K562 (cell line): ENCODE results near the gene ULK1. TPM values are rescaled to one million over a fixed set of nuclear protein-coding genes. Genes with fewer than 3 reads are reported as not detected.

ENCODE experiments used
- CBX8 ChIP-seq: fragments of 200-600 bp; sonication (generic); IDR thresholded peaks from 2 replicates; pipeline ENCODE4 v1.6.1; 2012; ENCODE audit warnings: borderline replicate concordance, mixed run types, low read depth, mild to moderate bottlenecking, moderate library complexity, mixed read lengths, low read length, control low read depth, inconsistent platforms; ENCODE audit not compliant: poor library complexity, severe bottlenecking; ENCODE audit errors: extremely low read depth
- CHCHD3 ChIP-seq: fragments of 250-450 bp; sonication (Bioruptor Pico); IDR thresholded peaks from 2 replicates; pipeline ENCODE4 v2.1.2; 2022; ENCODE audit warnings: mild to moderate bottlenecking
- COPS2 ChIP-seq: fragments of 450-650 bp; conservative IDR thresholded peaks from 2 replicates; pipeline ENCODE4 v1.6.1; 2016; ENCODE audit warnings: mild to moderate bottlenecking, moderate library complexity
- ESRRB ChIP-seq: fragments of 250-450 bp; sonication (Bioruptor Pico); IDR thresholded peaks from 2 replicates; pipeline ENCODE4 v1.5.0; 2020; ENCODE audit warnings: mild to moderate bottlenecking, moderate library complexity, borderline replicate concordance
- NCOA6 ChIP-seq: fragments of 450-650 bp; IDR thresholded peaks from 2 replicates; pipeline ENCODE4 v1.6.1; 2017; ENCODE audit warnings: mild to moderate bottlenecking
- PHF8 ChIP-seq: fragments of 200-600 bp; sonication (generic); IDR thresholded peaks from 2 replicates; pipeline ENCODE4 v1.6.1; 2012; ENCODE audit warnings: mixed run types, mild to moderate bottlenecking, inconsistent platforms, low read length, moderate library complexity, borderline replicate concordance
- RBBP5 ChIP-seq: fragments of 200-600 bp; sonication (generic); IDR thresholded peaks from 2 replicates; pipeline ENCODE4 v1.6.1; 2012; ENCODE audit warnings: borderline replicate concordance, mild to moderate bottlenecking, low read length, control low read depth, inconsistent platforms; ENCODE audit not compliant: insufficient read depth, poor library complexity, severe bottlenecking
- SRF ChIP-seq, 2 experiments: fragments of 250-450, 450-650 bp in 1 of 2; sonication (Bioruptor Pico) in 1 of 2; sonication (generic) in 1 of 2; formaldehyde crosslinking; IDR thresholded peaks; 2 replicates each; pipeline versions ENCODE4 v1.5.0 to v1.5.1; 2020 to 2022; ENCODE audit warnings: mild to moderate bottlenecking in 1 of 2, missing genetic modification reagents in 1 of 2
- TOE1 ChIP-seq, 2 experiments: fragments of 450-650 bp in 1 of 2; sonication (generic) in 1 of 2; formaldehyde crosslinking in 1 of 2; IDR thresholded peaks; 2 replicates each; pipeline versions ENCODE4 v1.7.1 to v1.8.0; 2016 to 2022; ENCODE audit warnings: borderline replicate concordance in 2 of 2, mild to moderate bottlenecking in 2 of 2, antibody characterized with exemption in 1 of 2, inconsistent platforms in 1 of 2, low read depth in 1 of 2, missing genetic modification reagents in 1 of 2, moderate library complexity in 1 of 2
- ZNF12 ChIP-seq: sonication (generic); formaldehyde crosslinking; IDR thresholded peaks from 2 replicates; pipeline ENCODE4 v1.4.0; 2020; ENCODE audit warnings: mild to moderate bottlenecking, missing genetic modification reagents
- ZNF121 ChIP-seq: sonication (generic); formaldehyde crosslinking; conservative IDR thresholded peaks from 2 replicates; pipeline ENCODE4 v1.8.0; 2022; ENCODE audit warnings: missing genetic modification reagents
- ZNF766 ChIP-seq: fragments of 200-800 bp; sonication (Bioruptor generic); conservative IDR thresholded peaks from 2 replicates; pipeline ENCODE4 v1.6.1; 2016; ENCODE audit warnings: missing genetic modification characterization, missing compliant biosample characterization
- polyA plus RNA-seq, 8 experiments: library from polyadenylated mRNA; depleted of rRNA in 4 of 8; stranded (reverse) in 5 of 8; unstranded in 3 of 8; fragments of >200 nt; fragmentation: Nextera tagmentation in 2 of 8; fragmentation: Illumina TruSeq in 1 of 8; extraction: Ambion mirVana in 2 of 8; extraction: Trizol in 1 of 8; gene quantifications; 2 replicates each; pipeline versions ENCODE4 v1.2.1 to v1.2.3, GENCODE V29; 2011 to 2014; ENCODE audit warnings: inconsistent platforms in 1 of 8, missing spikeins in 1 of 8
- total RNA-seq, 7 experiments: library from RNA; depleted of rRNA in 6 of 7; stranded (reverse); fragments of >200 nt in 6 of 7; fragmentation: Illumina TruSeq in 2 of 7; extraction: Trizol in 2 of 7; gene quantifications; 2 replicates each; pipeline versions ENCODE4 v1.2.1 to v1.2.3, GENCODE V29; 2011 to 2021; ENCODE audit warnings: low replicate concordance in 1 of 7
- TF ChIP-seq, protein P1 (sequence below): fragments of 250-450 bp; sonication (Bioruptor Pico); IDR thresholded peaks from 2 replicates; pipeline ENCODE4 v1.8.0; 2021; ENCODE audit warnings: moderate library complexity, mild to moderate bottlenecking, inconsistent platforms
- TF ChIP-seq, protein P2 (sequence below): fragments of 450-650 bp; formaldehyde crosslinking; IDR thresholded peaks from 2 replicates; pipeline ENCODE4 v1.4.0; 2020; ENCODE audit warnings: mild to moderate bottlenecking
- TF ChIP-seq, protein P3 (sequence below): sonication (generic); formaldehyde crosslinking; IDR thresholded peaks from 2 replicates; pipeline ENCODE4 v1.8.0; 2022; ENCODE audit warnings: mild to moderate bottlenecking, missing genetic modification reagents, borderline replicate concordance
- TF ChIP-seq, protein P4 (sequence below): fragments of 250-450 bp; sonication (Bioruptor Pico); IDR thresholded peaks from 2 replicates; pipeline ENCODE4 v1.8.0; 2022; ENCODE audit warnings: moderate library complexity, mild to moderate bottlenecking, inconsistent platforms
- TF ChIP-seq, protein P5 (sequence below): sonication (generic); formaldehyde crosslinking; IDR thresholded peaks from 2 replicates; pipeline ENCODE4 v1.8.0; 2022; ENCODE audit warnings: mild to moderate bottlenecking, missing genetic modification reagents
- TF ChIP-seq, protein P6 (sequence below), 3 experiments: IDR thresholded peaks in 2 of 3; conservative IDR thresholded peaks in 1 of 3; 2 replicates each; pipeline ENCODE4 v1.5.1; 2011 to 2012; ENCODE audit warnings: low read length in 3 of 3, mild to moderate bottlenecking in 3 of 3, control low read depth in 2 of 3, improper control_type of control experiment in 1 of 3, inconsistent platforms in 1 of 3, low read depth in 1 of 3, mixed read lengths in 1 of 3, moderate library complexity in 1 of 3; ENCODE audit not compliant: insufficient read depth in 2 of 3

The ULK1 gene
- total and polyA plus RNA-seq, 9 of the 15 experiments (the other 6 are each of a cell fraction or from before 2014, with no cell fraction given) = 0.15 to 29.4 (median 2.5) TPM

DNA sequence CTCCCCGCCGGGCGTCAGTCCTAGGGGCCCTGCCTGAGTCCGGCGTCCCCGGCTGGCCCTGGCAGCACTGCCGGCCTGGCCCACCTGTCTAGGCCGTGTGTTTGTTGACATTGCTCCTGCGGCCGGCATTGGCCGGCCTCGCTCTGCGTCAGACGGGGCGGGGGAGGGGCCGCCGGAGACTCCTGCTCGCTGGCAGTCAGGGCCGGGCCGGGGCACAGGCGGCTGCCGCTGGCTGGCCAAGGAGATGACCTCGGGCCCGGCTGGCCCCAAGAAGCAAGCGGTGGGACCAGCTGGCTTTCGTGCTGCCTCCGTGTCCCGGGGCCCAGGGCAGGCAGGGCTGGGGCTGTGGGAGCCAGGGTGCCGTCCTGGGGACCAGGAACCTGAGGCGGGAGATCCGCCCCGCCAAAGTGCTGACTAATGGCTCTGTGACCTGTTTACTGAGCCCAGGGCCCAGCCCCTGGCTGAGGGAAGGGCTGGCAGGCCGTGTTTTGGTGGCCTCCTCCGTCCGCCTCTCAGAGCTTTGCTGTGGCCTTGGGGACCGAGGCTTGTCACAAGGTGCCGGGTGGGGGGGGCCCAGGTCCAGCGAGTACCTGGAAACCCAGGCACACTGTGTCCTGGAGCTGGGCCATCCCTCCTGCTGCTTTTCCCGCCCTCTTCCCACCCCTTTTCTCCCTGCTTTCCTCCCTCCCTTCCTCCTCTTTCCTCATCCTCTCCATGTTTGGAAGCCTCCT, 1.8 kb downstream of the ULK1 start (continued):
- TF ChIP-seq PHF8 (peak; percentile 74; the same call in 1 of the 2 replicates), ZNF121 (CRISPR knock-in tag) (no peak), ZNF12 (no peak), ZNF766 (CRISPR knock-in tag) (0 out of 2 replicates have a peak, but pooled peaks have one; percentile 33), ESRRB (CRISPR knock-in tag) (no peak), SRF (CRISPR knock-in tag; IDR thresholded peaks at IDR 0.05) (no peak; a peak in 1 of 4 replicates), CBX8 (no peak), NCOA6 (no peak), CHCHD3 (no peak), COPS2 (no peak), TOE1 (IDR thresholded peaks at IDR 0.05; ENCODE audit: borderline replicate concordance) (peak; percentile 18; the same call in 1 of the 2 replicates), TOE1 (CRISPR knock-in tag; IDR thresholded peaks at IDR 0.05; ENCODE audit: borderline replicate concordance, low read depth) (no peak), RBBP5 (no peak)
- TF ChIP-seq, protein P1, sequence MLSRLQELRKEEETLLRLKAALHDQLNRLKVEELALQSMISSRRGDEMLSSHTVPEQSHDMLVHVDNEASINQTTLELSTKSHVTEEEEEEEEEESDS (CRISPR knock-in tag) = no peak
- TF ChIP-seq, protein P2, sequence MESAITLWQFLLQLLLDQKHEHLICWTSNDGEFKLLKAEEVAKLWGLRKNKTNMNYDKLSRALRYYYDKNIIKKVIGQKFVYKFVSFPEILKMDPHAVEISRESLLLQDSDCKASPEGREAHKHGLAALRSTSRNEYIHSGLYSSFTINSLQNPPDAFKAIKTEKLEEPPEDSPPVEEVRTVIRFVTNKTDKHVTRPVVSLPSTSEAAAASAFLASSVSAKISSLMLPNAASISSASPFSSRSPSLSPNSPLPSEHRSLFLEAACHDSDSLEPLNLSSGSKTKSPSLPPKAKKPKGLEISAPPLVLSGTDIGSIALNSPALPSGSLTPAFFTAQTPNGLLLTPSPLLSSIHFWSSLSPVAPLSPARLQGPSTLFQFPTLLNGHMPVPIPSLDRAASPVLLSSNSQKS (CRISPR knock-in tag) = no peak
- TF ChIP-seq, protein P3, sequence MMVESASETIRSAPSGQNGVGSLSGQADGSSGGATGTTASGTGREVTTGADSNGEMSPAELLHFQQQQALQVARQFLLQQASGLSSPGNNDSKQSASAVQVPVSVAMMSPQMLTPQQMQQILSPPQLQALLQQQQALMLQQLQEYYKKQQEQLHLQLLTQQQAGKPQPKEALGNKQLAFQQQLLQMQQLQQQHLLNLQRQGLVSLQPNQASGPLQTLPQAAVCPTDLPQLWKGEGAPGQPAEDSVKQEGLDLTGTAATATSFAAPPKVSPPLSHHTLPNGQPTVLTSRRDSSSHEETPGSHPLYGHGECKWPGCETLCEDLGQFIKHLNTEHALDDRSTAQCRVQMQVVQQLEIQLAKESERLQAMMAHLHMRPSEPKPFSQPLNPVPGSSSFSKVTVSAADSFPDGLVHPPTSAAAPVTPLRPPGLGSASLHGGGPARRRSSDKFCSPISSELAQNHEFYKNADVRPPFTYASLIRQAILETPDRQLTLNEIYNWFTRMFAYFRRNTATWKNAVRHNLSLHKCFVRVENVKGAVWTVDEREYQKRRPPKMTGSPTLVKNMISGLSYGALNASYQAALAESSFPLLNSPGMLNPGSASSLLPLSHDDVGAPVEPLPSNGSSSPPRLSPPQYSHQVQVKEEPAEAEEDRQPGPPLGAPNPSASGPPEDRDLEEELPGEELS = no peak
- TF ChIP-seq, protein P4, sequence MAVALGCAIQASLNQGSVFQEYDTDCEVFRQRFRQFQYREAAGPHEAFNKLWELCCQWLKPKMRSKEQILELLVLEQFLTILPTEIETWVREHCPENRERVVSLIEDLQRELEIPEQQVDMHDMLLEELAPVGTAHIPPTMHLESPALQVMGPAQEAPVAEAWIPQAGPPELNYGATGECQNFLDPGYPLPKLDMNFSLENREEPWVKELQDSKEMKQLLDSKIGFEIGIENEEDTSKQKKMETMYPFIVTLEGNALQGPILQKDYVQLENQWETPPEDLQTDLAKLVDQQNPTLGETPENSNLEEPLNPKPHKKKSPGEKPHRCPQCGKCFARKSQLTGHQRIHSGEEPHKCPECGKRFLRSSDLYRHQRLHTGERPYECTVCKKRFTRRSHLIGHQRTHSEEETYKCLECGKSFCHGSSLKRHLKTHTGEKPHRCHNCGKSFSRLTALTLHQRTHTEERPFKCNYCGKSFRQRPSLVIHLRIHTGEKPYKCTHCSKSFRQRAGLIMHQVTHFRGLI = no peak
- TF ChIP-seq, protein P5, sequence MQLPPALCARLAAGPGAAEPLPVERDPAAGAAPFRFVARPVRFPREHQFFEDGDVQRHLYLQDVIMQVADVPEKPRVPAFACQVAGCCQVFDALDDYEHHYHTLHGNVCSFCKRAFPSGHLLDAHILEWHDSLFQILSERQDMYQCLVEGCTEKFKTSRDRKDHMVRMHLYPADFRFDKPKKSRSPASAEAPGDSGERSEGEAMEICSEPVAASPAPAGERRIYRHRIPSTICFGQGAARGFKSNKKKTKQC (CRISPR knock-in tag) = peak; percentile 56; the same call in 1 of the 2 replicates
- TF ChIP-seq, protein P6, sequence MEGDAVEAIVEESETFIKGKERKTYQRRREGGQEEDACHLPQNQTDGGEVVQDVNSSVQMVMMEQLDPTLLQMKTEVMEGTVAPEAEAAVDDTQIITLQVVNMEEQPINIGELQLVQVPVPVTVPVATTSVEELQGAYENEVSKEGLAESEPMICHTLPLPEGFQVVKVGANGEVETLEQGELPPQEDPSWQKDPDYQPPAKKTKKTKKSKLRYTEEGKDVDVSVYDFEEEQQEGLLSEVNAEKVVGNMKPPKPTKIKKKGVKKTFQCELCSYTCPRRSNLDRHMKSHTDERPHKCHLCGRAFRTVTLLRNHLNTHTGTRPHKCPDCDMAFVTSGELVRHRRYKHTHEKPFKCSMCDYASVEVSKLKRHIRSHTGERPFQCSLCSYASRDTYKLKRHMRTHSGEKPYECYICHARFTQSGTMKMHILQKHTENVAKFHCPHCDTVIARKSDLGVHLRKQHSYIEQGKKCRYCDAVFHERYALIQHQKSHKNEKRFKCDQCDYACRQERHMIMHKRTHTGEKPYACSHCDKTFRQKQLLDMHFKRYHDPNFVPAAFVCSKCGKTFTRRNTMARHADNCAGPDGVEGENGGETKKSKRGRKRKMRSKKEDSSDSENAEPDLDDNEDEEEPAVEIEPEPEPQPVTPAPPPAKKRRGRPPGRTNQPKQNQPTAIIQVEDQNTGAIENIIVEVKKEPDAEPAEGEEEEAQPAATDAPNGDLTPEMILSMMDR (IDR thresholded peaks at IDR 0.05 in 2 of 3, conservative IDR thresholded peaks at IDR 0.05 in 1 of 3; ENCODE audit: insufficient read depth in 2 of 3, low read depth in 1 of 3, low read length in 3 of 3) = no peak
